Endothelial cell of umbilical vein (primary cell): ENCODE measurements around the gene THOC2.

Experiments used
- POLR2A ChIP-seq: IDR thresholded peaks from 2 replicates; pipeline ENCODE4 v1.6.1; 2012; ENCODE audit warnings: low read depth, mild to moderate bottlenecking, control low read depth, low read length
- TF ChIP-seq, protein P1 (sequence below): IDR thresholded peaks from 2 replicates; pipeline ENCODE4 v1.6.1; 2011; ENCODE audit not compliant: insufficient read depth, insufficient read length
- TF ChIP-seq, protein P2 (sequence below), 2 donors: IDR thresholded peaks; 1 replicate in 1 of 2; 2 replicates in 1 of 2; pipeline ENCODE4 v1.5.1; 2011; ENCODE audit warnings: low read length in 2 of 2, mild to moderate bottlenecking in 2 of 2, moderate library complexity in 2 of 2, control low read depth in 1 of 2, inconsistent platforms in 1 of 2, low read depth in 1 of 2; ENCODE audit not compliant: insufficient read depth in 1 of 2; ENCODE audit errors: extremely low read depth in 1 of 2

DNA sequence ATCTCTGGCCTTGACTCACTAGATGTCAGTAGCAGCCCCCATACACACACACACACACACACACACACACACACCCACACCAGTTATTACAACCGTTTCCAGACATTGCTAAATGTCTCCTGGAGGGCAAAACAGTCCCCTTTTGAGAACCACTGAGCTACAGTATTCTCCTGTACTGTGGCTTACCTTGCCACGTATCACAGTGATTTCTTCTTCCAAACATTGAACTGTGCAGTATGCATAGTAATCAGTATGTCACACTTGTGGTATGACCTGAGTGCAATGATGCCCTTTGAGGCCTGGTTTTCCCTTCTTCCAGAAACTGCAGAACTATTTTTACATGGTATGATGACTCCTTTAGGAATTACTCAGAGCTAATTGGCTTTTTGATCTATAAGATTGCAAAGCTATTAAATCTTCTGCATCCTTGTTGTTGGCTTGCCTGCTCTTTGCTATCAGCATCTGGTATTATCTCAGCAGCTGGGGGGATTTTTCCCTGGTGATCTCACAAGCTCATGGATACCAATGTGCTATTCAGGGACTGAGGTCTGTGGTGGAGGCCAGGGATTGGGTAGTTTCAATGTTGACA lies 3.6 kb upstream of the THOC2 start:
- TF ChIP-seq POLR2A = no peak
- TF ChIP-seq, protein P1, sequence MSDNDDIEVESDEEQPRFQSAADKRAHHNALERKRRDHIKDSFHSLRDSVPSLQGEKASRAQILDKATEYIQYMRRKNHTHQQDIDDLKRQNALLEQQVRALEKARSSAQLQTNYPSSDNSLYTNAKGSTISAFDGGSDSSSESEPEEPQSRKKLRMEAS = no peak
- TF ChIP-seq, protein P2, sequence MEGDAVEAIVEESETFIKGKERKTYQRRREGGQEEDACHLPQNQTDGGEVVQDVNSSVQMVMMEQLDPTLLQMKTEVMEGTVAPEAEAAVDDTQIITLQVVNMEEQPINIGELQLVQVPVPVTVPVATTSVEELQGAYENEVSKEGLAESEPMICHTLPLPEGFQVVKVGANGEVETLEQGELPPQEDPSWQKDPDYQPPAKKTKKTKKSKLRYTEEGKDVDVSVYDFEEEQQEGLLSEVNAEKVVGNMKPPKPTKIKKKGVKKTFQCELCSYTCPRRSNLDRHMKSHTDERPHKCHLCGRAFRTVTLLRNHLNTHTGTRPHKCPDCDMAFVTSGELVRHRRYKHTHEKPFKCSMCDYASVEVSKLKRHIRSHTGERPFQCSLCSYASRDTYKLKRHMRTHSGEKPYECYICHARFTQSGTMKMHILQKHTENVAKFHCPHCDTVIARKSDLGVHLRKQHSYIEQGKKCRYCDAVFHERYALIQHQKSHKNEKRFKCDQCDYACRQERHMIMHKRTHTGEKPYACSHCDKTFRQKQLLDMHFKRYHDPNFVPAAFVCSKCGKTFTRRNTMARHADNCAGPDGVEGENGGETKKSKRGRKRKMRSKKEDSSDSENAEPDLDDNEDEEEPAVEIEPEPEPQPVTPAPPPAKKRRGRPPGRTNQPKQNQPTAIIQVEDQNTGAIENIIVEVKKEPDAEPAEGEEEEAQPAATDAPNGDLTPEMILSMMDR (IDR thresholded peaks at IDR 0.05; ENCODE audit: extremely low read depth in 1 of 2, insufficient read depth in 1 of 2, low read depth in 1 of 2, low read length in 2 of 2) = no peak
